GM18870 (cell line): ENCODE data around the gene TEX22.

Source experiments
- ATAC-seq: cut with Tn5 transposase; IDR thresholded peaks from one replicate; pipeline ENCODE4 v1.9.1; 2021; ENCODE audit warnings: moderate library complexity; ENCODE audit not compliant: unreplicated experiment

TEX22 gene

GRCh38 chr14:105437723-105438500, 39.6 kb downstream of the TEX22 start:
- ATAC-seq = no peak

GRCh38 chr14:105439179-105439578, 40.8 kb downstream of the TEX22 start:
- ATAC-seq = no peak

- ATAC-seq = no peak
These were observed 41.6 kb downstream of the TEX22 start for GRCh38 chr14:105439710-105440553.

GRCh38 chr14:105440554-105440900, 42.2 kb downstream of the TEX22 start:
- no peak for ATAC-seq

GRCh38 chr14:105440992-105441391, 42.7 kb downstream of the TEX22 start:
- ATAC-seq = no peak

GRCh38 chr14:105442125-105442524, 43.8 kb downstream of the TEX22 start:
- no peak for ATAC-seq

GRCh38 chr14:105442834-105443233, 44.5 kb downstream of the TEX22 start:
- no peak for ATAC-seq

- ATAC-seq = no peak
These were observed 46.5 kb downstream of the TEX22 start for GRCh38 chr14:105444859-105445258.

- no peak for ATAC-seq
These were observed 47.0 kb downstream of the TEX22 start for GRCh38 chr14:105445290-105445689.

- ATAC-seq = no peak
These were observed 47.8 kb downstream of the TEX22 start for GRCh38 chr14:105445901-105446845.

GRCh38 chr14:105446971-105447370, 48.6 kb downstream of the TEX22 start:
- ATAC-seq = no peak

- ATAC-seq = no peak
These were observed 49.6 kb downstream of the TEX22 start for GRCh38 chr14:105447651-105448640.

GRCh38 chr14:105448706-105449111, 50.4 kb downstream of the TEX22 start:
- no peak for ATAC-seq

GRCh38 chr14:105449276-105450122, 51.2 kb downstream of the TEX22 start:
- ATAC-seq = no peak

GRCh38 chr14:105450123-105450505, 51.8 kb downstream of the TEX22 start:
- no peak for ATAC-seq

GRCh38 chr14:105450864-105451720, 52.8 kb downstream of the TEX22 start:
- ATAC-seq = no peak

- no peak for ATAC-seq
These were observed 54.6 kb downstream of the TEX22 start for GRCh38 chr14:105452963-105453362.

- no peak for ATAC-seq
These were observed 55.5 kb downstream of the TEX22 start for GRCh38 chr14:105453847-105454246.
